ENCODE results near the gene ASTN2. TPM values are rescaled to one million over a fixed set of nuclear protein-coding genes. Genes with fewer than 3 reads are reported as not detected.

ASTN2 gene
- polyA plus RNA-seq, 1 donor from 2014 or later, result 6.8 TPM

DNA sequence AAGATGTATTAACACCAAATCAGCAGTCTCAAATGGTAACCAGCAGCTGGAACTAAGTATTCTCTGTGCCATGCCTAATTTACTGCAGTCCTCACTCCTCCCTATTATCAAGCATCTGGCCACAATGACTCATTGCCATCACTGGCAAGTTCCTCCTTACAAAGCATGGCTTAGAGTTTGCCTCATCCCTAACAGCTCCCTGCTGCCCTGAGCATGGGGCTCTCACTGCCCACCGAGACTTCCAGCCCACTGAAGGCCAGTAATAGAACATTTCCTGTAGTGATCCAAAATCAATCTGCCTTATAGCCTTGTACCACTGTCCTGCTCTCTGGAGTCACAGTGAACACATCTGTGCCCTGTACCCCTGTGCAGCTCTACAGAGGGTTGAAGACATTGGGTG is 939.7 kb downstream of the ASTN2 start:
- no peaks in the 10 kb centered on the region for H3K79me2 ChIP-seq (replicated peaks; ENCODE audit: insufficient read depth, low read length)

DNA sequence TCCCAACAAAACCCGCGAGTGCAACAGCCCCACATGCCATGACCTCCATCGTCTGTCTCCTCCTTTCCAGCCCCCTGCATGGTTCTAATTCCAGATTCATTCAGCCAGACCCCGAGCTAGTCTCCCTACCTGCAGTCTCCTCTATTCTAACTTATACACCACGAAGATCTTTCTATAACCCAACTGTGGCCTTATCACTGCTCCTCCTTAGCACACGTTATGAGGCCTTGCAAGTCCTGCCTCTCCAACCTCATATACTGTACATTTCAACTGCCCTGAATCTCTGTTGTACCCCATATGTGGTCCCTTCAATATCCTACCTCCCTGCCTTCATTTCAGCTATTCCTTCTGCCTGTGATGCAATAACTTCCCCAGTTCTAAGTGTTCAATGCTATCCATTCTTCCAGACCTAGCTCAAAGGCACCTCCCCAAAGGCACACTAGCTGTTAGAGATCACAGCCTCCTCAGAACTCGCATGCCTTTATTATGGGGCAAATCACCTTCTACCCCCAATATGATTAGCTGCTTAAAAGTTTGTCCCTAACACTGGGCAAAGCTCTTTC is 942.8 kb downstream of the ASTN2 start:
- no peaks in the 10 kb centered on the region for H3K36me3 ChIP-seq (ENCODE audit: insufficient read depth, low read length)
- H2AFZ ChIP-seq (ENCODE audit: low read depth, low read length), result no peak overlapping the region
- no peak overlapping the region for H3K4me2 ChIP-seq (ENCODE audit: low read length)
- no peaks in the 10 kb centered on the region for H3K27me3 ChIP-seq (ENCODE audit: insufficient read depth, low read depth, low read length)
- no peak overlapping the region for H3K4me3 ChIP-seq (ENCODE audit: low read length)
- no peaks in the 10 kb centered on the region for H3K9me3 ChIP-seq (ENCODE audit: low read length)
- H3K9me2 ChIP-seq (ENCODE audit: insufficient read depth, low read length), result no peaks in the 10 kb centered on the region
- H3K79me2 ChIP-seq (replicated peaks; ENCODE audit: insufficient read depth, low read length), result no peaks in the 10 kb centered on the region
- no peak overlapping the region for H3K27ac ChIP-seq (ENCODE audit: low read length)
- TF ChIP-seq, protein P1, sequence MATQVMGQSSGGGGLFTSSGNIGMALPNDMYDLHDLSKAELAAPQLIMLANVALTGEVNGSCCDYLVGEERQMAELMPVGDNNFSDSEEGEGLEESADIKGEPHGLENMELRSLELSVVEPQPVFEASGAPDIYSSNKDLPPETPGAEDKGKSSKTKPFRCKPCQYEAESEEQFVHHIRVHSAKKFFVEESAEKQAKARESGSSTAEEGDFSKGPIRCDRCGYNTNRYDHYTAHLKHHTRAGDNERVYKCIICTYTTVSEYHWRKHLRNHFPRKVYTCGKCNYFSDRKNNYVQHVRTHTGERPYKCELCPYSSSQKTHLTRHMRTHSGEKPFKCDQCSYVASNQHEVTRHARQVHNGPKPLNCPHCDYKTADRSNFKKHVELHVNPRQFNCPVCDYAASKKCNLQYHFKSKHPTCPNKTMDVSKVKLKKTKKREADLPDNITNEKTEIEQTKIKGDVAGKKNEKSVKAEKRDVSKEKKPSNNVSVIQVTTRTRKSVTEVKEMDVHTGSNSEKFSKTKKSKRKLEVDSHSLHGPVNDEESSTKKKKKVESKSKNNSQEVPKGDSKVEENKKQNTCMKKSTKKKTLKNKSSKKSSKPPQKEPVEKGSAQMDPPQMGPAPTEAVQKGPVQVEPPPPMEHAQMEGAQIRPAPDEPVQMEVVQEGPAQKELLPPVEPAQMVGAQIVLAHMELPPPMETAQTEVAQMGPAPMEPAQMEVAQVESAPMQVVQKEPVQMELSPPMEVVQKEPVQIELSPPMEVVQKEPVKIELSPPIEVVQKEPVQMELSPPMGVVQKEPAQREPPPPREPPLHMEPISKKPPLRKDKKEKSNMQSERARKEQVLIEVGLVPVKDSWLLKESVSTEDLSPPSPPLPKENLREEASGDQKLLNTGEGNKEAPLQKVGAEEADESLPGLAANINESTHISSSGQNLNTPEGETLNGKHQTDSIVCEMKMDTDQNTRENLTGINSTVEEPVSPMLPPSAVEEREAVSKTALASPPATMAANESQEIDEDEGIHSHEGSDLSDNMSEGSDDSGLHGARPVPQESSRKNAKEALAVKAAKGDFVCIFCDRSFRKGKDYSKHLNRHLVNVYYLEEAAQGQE (IDR thresholded peaks at IDR 0.05; ENCODE audit: borderline replicate concordance), result no peak
- TF ChIP-seq EP300 (conservative IDR thresholded peaks at IDR 0.05; ENCODE audit: poor library complexity, severe bottlenecking) (no peak), TAF1 (IDR thresholded peaks at IDR 0.05; ENCODE audit: low read depth) (no peak), SMC3 (conservative IDR thresholded peaks at IDR 0.05; ENCODE audit: poor library complexity) (no peak), EZH2 (IDR thresholded peaks at IDR 0.05; ENCODE audit: borderline replicate concordance, insufficient read depth, low read length, poor library complexity, severe bottlenecking) (no peak), MXI1 (conservative IDR thresholded peaks at IDR 0.05; ENCODE audit: poor library complexity, severe bottlenecking) (no peak), RAD21 (conservative IDR thresholded peaks at IDR 0.05) (no peak), POLR2AphosphoS5 (IDR thresholded peaks at IDR 0.05) (no peak)
- TF ChIP-seq, protein P2, sequence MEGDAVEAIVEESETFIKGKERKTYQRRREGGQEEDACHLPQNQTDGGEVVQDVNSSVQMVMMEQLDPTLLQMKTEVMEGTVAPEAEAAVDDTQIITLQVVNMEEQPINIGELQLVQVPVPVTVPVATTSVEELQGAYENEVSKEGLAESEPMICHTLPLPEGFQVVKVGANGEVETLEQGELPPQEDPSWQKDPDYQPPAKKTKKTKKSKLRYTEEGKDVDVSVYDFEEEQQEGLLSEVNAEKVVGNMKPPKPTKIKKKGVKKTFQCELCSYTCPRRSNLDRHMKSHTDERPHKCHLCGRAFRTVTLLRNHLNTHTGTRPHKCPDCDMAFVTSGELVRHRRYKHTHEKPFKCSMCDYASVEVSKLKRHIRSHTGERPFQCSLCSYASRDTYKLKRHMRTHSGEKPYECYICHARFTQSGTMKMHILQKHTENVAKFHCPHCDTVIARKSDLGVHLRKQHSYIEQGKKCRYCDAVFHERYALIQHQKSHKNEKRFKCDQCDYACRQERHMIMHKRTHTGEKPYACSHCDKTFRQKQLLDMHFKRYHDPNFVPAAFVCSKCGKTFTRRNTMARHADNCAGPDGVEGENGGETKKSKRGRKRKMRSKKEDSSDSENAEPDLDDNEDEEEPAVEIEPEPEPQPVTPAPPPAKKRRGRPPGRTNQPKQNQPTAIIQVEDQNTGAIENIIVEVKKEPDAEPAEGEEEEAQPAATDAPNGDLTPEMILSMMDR (IDR thresholded peaks at IDR 0.05; ENCODE audit: poor library complexity, severe bottlenecking), result no peak
- no peaks in the 10 kb centered on the region for H4K20me1 ChIP-seq (ENCODE audit: insufficient read depth)
- H3F3A ChIP-seq (ENCODE audit: insufficient read depth, low read length, poor library complexity, severe bottlenecking), result no peaks in the 10 kb centered on the region
- H3K9ac ChIP-seq (ENCODE audit: low read length), result no peak overlapping the region

More for the DNA sequence above, 939.7 kb downstream of the ASTN2 start:
- Histone ChIP-seq H3K9me2 (ENCODE audit: insufficient read depth, low read length) (no peaks in the 10 kb centered on the region), H3K36me3 (ENCODE audit: insufficient read depth, low read length) (no peaks in the 10 kb centered on the region), H3K9ac (ENCODE audit: low read length) (no peak overlapping the region), H3K4me3 (ENCODE audit: low read length) (no peak overlapping the region), H4K20me1 (ENCODE audit: insufficient read depth) (no peaks in the 10 kb centered on the region), H3K9me3 (ENCODE audit: low read length) (no peaks in the 10 kb centered on the region), H2AFZ (ENCODE audit: low read depth, low read length) (no peak overlapping the region), H3K27me3 (ENCODE audit: insufficient read depth, low read depth, low read length) (no peaks in the 10 kb centered on the region), H3K27ac (ENCODE audit: low read length) (no peak overlapping the region), H3F3A (ENCODE audit: insufficient read depth, low read length, poor library complexity, severe bottlenecking) (no peaks in the 10 kb centered on the region), H3K4me2 (ENCODE audit: low read length) (no peak overlapping the region)
- no peak for TF ChIP-seq MXI1 (conservative IDR thresholded peaks at IDR 0.05; ENCODE audit: poor library complexity, severe bottlenecking)
- TF ChIP-seq SMC3 (conservative IDR thresholded peaks at IDR 0.05; ENCODE audit: poor library complexity), result no peak
- TF ChIP-seq RAD21 (conservative IDR thresholded peaks at IDR 0.05), result no peak
- TF ChIP-seq, protein P2 (IDR thresholded peaks at IDR 0.05; ENCODE audit: poor library complexity, severe bottlenecking), result no peak
- TF ChIP-seq, protein P1 (IDR thresholded peaks at IDR 0.05; ENCODE audit: borderline replicate concordance), result no peak
- no peak for TF ChIP-seq EZH2 (IDR thresholded peaks at IDR 0.05; ENCODE audit: borderline replicate concordance, insufficient read depth, low read length, poor library complexity, severe bottlenecking)
- no peak for TF ChIP-seq TAF1 (IDR thresholded peaks at IDR 0.05; ENCODE audit: low read depth)
- no peak for TF ChIP-seq EP300 (conservative IDR thresholded peaks at IDR 0.05; ENCODE audit: poor library complexity, severe bottlenecking)
- no peak for TF ChIP-seq POLR2AphosphoS5 (IDR thresholded peaks at IDR 0.05)
